HEK293T (cell line): ENCODE data around the gene SMIM5.

Experiments used
- CTCF ChIA-PET: fragments of 350-600 bp; formaldehyde crosslinking; extraction: SDS; loops from one replicate; lab custom pipeline; 2021; ENCODE audit warnings: antibody characterized with exemption, inconsistent platforms; lab: Yijun Ruan, JAX
- POLR2A ChIA-PET: fragments of 350-600 bp; formaldehyde crosslinking; extraction: SDS; loops from one replicate; lab custom pipeline; 2020; ENCODE audit warnings: antibody characterized with exemption, inconsistent platforms; lab: Yijun Ruan, JAX
- DNase-seq: peaks from one replicate; pipeline ENCODE4 v3.0.0; 2012; ENCODE audit warnings: mixed read lengths; ENCODE audit errors: extremely low spot score
- ARNT ChIP-seq: fragments of 450-650 bp; IDR thresholded peaks from 2 replicates; pipeline ENCODE4 v1.6.1; 2017; ENCODE audit warnings: mild to moderate bottlenecking
- BHLHE40 ChIP-seq: fragments of 450-650 bp; IDR thresholded peaks from 2 replicates; pipeline ENCODE4 v1.6.1; 2016; ENCODE audit warnings: mild to moderate bottlenecking, moderate library complexity, borderline replicate concordance
- CTBP1 ChIP-seq: fragments of 450-650 bp; IDR thresholded peaks from 2 replicates; pipeline ENCODE4 v1.6.1; 2016; ENCODE audit warnings: borderline replicate concordance
- ELF4 ChIP-seq: fragments of 450-650 bp; IDR thresholded peaks from 2 replicates; pipeline ENCODE4 v1.6.1; 2017; ENCODE audit warnings: antibody characterized with exemption
- FOXA1 ChIP-seq: fragments of 450-650 bp; IDR thresholded peaks from 2 replicates; pipeline ENCODE4 v1.6.1; 2016; ENCODE audit warnings: mild to moderate bottlenecking
- FOXK2 ChIP-seq: fragments of 450-650 bp; IDR thresholded peaks from 2 replicates; pipeline ENCODE4 v1.6.1; 2016; ENCODE audit warnings: mild to moderate bottlenecking
- FOXM1 ChIP-seq: fragments of 450-650 bp; IDR thresholded peaks from 2 replicates; pipeline ENCODE4 v1.6.1; 2017; ENCODE audit warnings: mild to moderate bottlenecking, borderline replicate concordance
- HDGF ChIP-seq: fragments of 450-650 bp; IDR thresholded peaks from 2 replicates; pipeline ENCODE4 v1.6.1; 2017; ENCODE audit warnings: antibody characterized with exemption, borderline replicate concordance
- L3MBTL2 ChIP-seq: fragments of 450-650 bp; conservative IDR thresholded peaks from 2 replicates; pipeline ENCODE4 v1.6.1; 2016; ENCODE audit warnings: mild to moderate bottlenecking
- LEF1 ChIP-seq: fragments of 450-650 bp; IDR thresholded peaks from 2 replicates; pipeline ENCODE4 v1.6.1; 2017; ENCODE audit warnings: mild to moderate bottlenecking, borderline replicate concordance
- NFRKB ChIP-seq: fragments of 450-650 bp; IDR thresholded peaks from 2 replicates; pipeline ENCODE4 v1.6.1; 2016; ENCODE audit warnings: mild to moderate bottlenecking, moderate library complexity
- PKNOX1 ChIP-seq: fragments of 450-650 bp; IDR thresholded peaks from 2 replicates; pipeline ENCODE4 v1.6.1; 2016
- SP1 ChIP-seq: fragments of 450-650 bp; IDR thresholded peaks from 2 replicates; pipeline ENCODE4 v1.6.1; 2017
- SUZ12 ChIP-seq: fragments of 450-650 bp; IDR thresholded peaks from 2 replicates; pipeline ENCODE4 v1.6.1; 2016; ENCODE audit warnings: mild to moderate bottlenecking
- TARDBP ChIP-seq: fragments of 450-650 bp; IDR thresholded peaks from 2 replicates; pipeline ENCODE4 v1.6.1; 2016
- ZNF384 ChIP-seq: fragments of 450-650 bp; IDR thresholded peaks from 2 replicates; pipeline ENCODE4 v1.6.1; 2016

The SMIM5 gene

GRCh38 chr17:75673487-75673886 lies 40.3 kb downstream of the SMIM5 start:
- TF ChIP-seq HDGF (no peak), FOXM1 (no peak), CTBP1 (no peak), NFRKB (no peak), L3MBTL2 (no peak), ZNF384 (no peak), ARNT (no peak), FOXK2 (no peak), BHLHE40 (no peak), FOXA1 (no peak), SUZ12 (no peak), ELF4 (no peak), SP1 (no peak), LEF1 (no peak), TARDBP (no peak), PKNOX1 (no peak)
- CTCF ChIA-PET = interaction anchor here (1.0 to 2.6 kb wide), 3 partner anchors 40 to 77 kb away, joined by 3 to 11 read pairs (median 4); partner anchors contain the start of gene SMIM5
- POLR2A ChIA-PET = no interaction called here
- DNase-seq = no peak

- CTCF ChIA-PET = interaction anchor here (1.3 kb wide), 1 partner anchor 73 kb away, joined by 3 read pairs; no protein-coding TSS in a partner anchor
- POLR2A ChIA-PET = interaction anchor here (1.2 kb wide), 1 partner anchor 103 kb away, joined by 4 read pairs; a partner anchor contains a TSS
Measured at GRCh38 chr17:75676461-75676860, 43.2 kb downstream of the SMIM5 start.

GRCh38 chr17:75679706-75680211 lies 46.5 kb downstream of the SMIM5 start:
- no peak for DNase-seq
- no peak for TF ChIP-seq CTBP1
- TF ChIP-seq FOXA1 = no peak
- TF ChIP-seq TARDBP = no peak
- TF ChIP-seq HDGF = no peak
- TF ChIP-seq ELF4 = no peak
- no peak for TF ChIP-seq SUZ12
- no peak for TF ChIP-seq FOXM1
- ChIA-PET CTCF (interaction anchor here (1.0 to 1.7 kb wide), 2 partner anchors 24 to 68 kb away, joined by 6 to 8 read pairs; no protein-coding TSS in a partner anchor), POLR2A (no interaction called here)

More at GRCh38 chr17:75676461-75676860, 43.2 kb downstream of the SMIM5 start:
- TF ChIP-seq SUZ12 (no peak), SP1 (no peak)
- no peak for DNase-seq

- no peak for DNase-seq
- CTCF ChIA-PET = interaction anchor here (1.0 to 1.7 kb wide), 2 partner anchors 24 to 68 kb away, joined by 6 to 8 read pairs; no protein-coding TSS in a partner anchor
- POLR2A ChIA-PET = no interaction called here
- no peak for TF ChIP-seq FOXA1
- no peak for TF ChIP-seq ARNT
- TF ChIP-seq FOXM1 = no peak
- TF ChIP-seq ELF4 = no peak
- no peak for TF ChIP-seq BHLHE40
- no peak for TF ChIP-seq LEF1
- no peak for TF ChIP-seq SUZ12
- no peak for TF ChIP-seq TARDBP
- no peak for TF ChIP-seq L3MBTL2
- TF ChIP-seq HDGF = no peak
- no peak for TF ChIP-seq SP1
- no peak for TF ChIP-seq ZNF384
- no peak for TF ChIP-seq PKNOX1
- TF ChIP-seq FOXK2 = no peak
Measured at GRCh38 chr17:75680431-75680830, 47.2 kb downstream of the SMIM5 start.

GRCh38 chr17:75681289-75681688 lies 48.1 kb downstream of the SMIM5 start:
- ChIA-PET CTCF (interaction anchor here (0.8 kb wide), 1 partner anchor 163 kb away, joined by 4 read pairs; no protein-coding TSS in a partner anchor), POLR2A (no interaction called here)
- TF ChIP-seq ZNF384 = no peak
- TF ChIP-seq LEF1 = no peak
- no peak for TF ChIP-seq L3MBTL2
- no peak for TF ChIP-seq TARDBP
- TF ChIP-seq CTBP1 = no peak
- TF ChIP-seq SP1 = no peak
- TF ChIP-seq PKNOX1 = no peak
- TF ChIP-seq HDGF = no peak
- TF ChIP-seq BHLHE40 = no peak
- TF ChIP-seq ELF4 = no peak
- DNase-seq = no peak

GRCh38 chr17:75683583-75683982 lies 50.3 kb downstream of the SMIM5 start:
- POLR2A ChIA-PET = no interaction called here
- TF ChIP-seq FOXM1 = no peak
- no peak for TF ChIP-seq SUZ12
- TF ChIP-seq CTBP1 = no peak
- CTCF ChIA-PET = interaction anchor here (0.6 to 1.4 kb wide), 3 partner anchors 9 to 66 kb away, joined by 3 to 5 read pairs (median 3); no protein-coding TSS in a partner anchor
- DNase-seq = no peak

- DNase-seq = no peak
- ChIA-PET CTCF (interaction anchor here (0.6 to 1.8 kb wide), 4 partner anchors 9 to 65 kb away, joined by 3 to 8 read pairs (median 4); no protein-coding TSS in a partner anchor), POLR2A (no interaction called here)
- TF ChIP-seq FOXK2 = no peak
- no peak for TF ChIP-seq ZNF384
- TF ChIP-seq CTBP1 = no peak
- no peak for TF ChIP-seq SP1
- TF ChIP-seq PKNOX1 = no peak
- no peak for TF ChIP-seq SUZ12
- TF ChIP-seq FOXM1 = no peak
- TF ChIP-seq FOXA1 = no peak
- TF ChIP-seq HDGF = no peak
- TF ChIP-seq TARDBP = no peak
- TF ChIP-seq BHLHE40 = no peak
- no peak for TF ChIP-seq LEF1
- TF ChIP-seq ARNT = no peak
- no peak for TF ChIP-seq L3MBTL2
- TF ChIP-seq NFRKB = no peak
- no peak for TF ChIP-seq ELF4
Measured at GRCh38 chr17:75684249-75684648, 51.0 kb downstream of the SMIM5 start.
